HepG2 (cell line): ENCODE measurements around the gene GTF3A. TPM values are rescaled to one million over a fixed set of nuclear protein-coding genes. Genes with fewer than 3 reads are reported as not detected.

Experiments
- CHCHD3 ChIP-seq: sonication (generic); formaldehyde crosslinking; IDR thresholded peaks from 2 replicates; pipeline ENCODE4 v1.8.0; 2022; ENCODE audit warnings: mild to moderate bottlenecking, missing genetic modification reagents, moderate library complexity
- CTCF ChIP-seq: sonication (generic); formaldehyde crosslinking; IDR thresholded peaks from 2 replicates; pipeline ENCODE4 v1.5.0; 2020; ENCODE audit warnings: mild to moderate bottlenecking, missing genetic modification reagents, moderate library complexity
- NR2F1 ChIP-seq, 2 experiments: fragments of 450-650 bp in 1 of 2; formaldehyde crosslinking in 1 of 2; IDR thresholded peaks; 2 replicates each; pipeline versions ENCODE4 v1.5.0 to v1.6.1; 2016 to 2020; ENCODE audit warnings: mild to moderate bottlenecking in 1 of 2, missing compliant biosample characterization in 1 of 2, missing genetic modification reagents in 1 of 2, moderate library complexity in 1 of 2
- RNF2 ChIP-seq: fragments of 450-650 bp; conservative IDR thresholded peaks from 2 replicates; pipeline ENCODE4 v1.6.1; 2016; ENCODE audit warnings: low read depth
- SP140L ChIP-seq: sonication (generic); formaldehyde crosslinking; IDR thresholded peaks from 2 replicates; pipeline ENCODE4 v1.4.0; 2020; ENCODE audit warnings: missing genetic modification reagents, borderline replicate concordance
- STAG1 ChIP-seq: sonication (generic); formaldehyde crosslinking; IDR thresholded peaks from 2 replicates; pipeline ENCODE4 v1.4.0; 2020; ENCODE audit warnings: missing genetic modification reagents
- ZEB1 ChIP-seq: IDR thresholded peaks from 2 replicates; pipeline ENCODE4 v1.6.1; 2012; ENCODE audit warnings: mild to moderate bottlenecking, low read depth, inconsistent platforms; ENCODE audit not compliant: insufficient replicate concordance
- ZNF432 ChIP-seq: sonication (generic); formaldehyde crosslinking; IDR thresholded peaks from 2 replicates; pipeline ENCODE4 v1.5.0; 2020; ENCODE audit warnings: missing genetic modification reagents, mild to moderate bottlenecking, borderline replicate concordance
- polyA plus RNA-seq, 8 experiments: library from polyadenylated mRNA; depleted of rRNA in 3 of 8; stranded (reverse) in 7 of 8; unstranded in 1 of 8; fragments of >200 nt; fragmentation: Illumina TruSeq in 4 of 8; extraction: Trizol in 4 of 8; gene quantifications; 2 replicates each; pipeline versions ENCODE4 v1.2.1 to v1.2.3, GENCODE V29; 2011 to 2016; ENCODE audit warnings: low read depth in 4 of 8, missing spikeins in 1 of 8, mixed read lengths in 1 of 8; ENCODE audit not compliant: insufficient read depth in 1 of 8
- total RNA-seq, 5 experiments: library from RNA; depleted of rRNA; stranded (reverse); fragments of >200 nt; fragmentation: Illumina TruSeq; extraction: Trizol; gene quantifications; 2 replicates each; pipeline ENCODE4 v1.2.3, GENCODE V29; 2016; ENCODE audit warnings: low read depth in 1 of 5
- TF ChIP-seq, protein P1 (sequence below): sonication (generic); formaldehyde crosslinking; IDR thresholded peaks from 2 replicates; pipeline ENCODE4 v1.8.1; 2023; ENCODE audit warnings: mild to moderate bottlenecking, missing genetic modification reagents
- TF ChIP-seq, protein P2 (sequence below), 2 experiments: sonication (generic) in 1 of 2; formaldehyde crosslinking in 1 of 2; IDR thresholded peaks; 2 replicates each; pipeline versions ENCODE4 v1.4.0 to v1.6.1; 2018 to 2020; ENCODE audit warnings: missing genetic modification reagents in 2 of 2, borderline replicate concordance in 1 of 2, low read depth in 1 of 2, mild to moderate bottlenecking in 1 of 2, missing biosample characterization in 1 of 2

GTF3A gene
- total and polyA plus RNA-seq, 2 of the 13 experiments (the other 11 are each of a cell fraction or from before 2014, with no cell fraction given): 42.1 to 176 TPM

- TF ChIP-seq, protein P1, sequence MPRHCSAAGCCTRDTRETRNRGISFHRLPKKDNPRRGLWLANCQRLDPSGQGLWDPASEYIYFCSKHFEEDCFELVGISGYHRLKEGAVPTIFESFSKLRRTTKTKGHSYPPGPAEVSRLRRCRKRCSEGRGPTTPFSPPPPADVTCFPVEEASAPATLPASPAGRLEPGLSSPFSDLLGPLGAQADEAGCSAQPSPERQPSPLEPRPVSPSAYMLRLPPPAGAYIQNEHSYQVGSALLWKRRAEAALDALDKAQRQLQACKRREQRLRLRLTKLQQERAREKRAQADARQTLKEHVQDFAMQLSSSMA (CRISPR knock-in tag): no peak
- TF ChIP-seq, protein P2, sequence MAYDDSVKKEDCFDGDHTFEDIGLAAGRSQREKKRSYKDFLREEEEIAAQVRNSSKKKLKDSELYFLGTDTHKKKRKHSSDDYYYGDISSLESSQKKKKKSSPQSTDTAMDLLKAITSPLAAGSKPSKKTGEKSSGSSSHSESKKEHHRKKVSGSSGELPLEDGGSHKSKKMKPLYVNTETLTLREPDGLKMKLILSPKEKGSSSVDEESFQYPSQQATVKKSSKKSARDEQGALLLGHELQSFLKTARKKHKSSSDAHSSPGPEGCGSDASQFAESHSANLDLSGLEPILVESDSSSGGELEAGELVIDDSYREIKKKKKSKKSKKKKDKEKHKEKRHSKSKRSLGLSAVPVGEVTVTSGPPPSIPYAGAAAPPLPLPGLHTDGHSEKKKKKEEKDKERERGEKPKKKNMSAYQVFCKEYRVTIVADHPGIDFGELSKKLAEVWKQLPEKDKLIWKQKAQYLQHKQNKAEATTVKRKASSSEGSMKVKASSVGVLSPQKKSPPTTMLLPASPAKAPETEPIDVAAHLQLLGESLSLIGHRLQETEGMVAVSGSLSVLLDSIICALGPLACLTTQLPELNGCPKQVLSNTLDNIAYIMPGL (CRISPR knock-in tag; IDR thresholded peaks at IDR 0.05; ENCODE audit: borderline replicate concordance in 1 of 2, low read depth in 1 of 2): 0 out of 4 replicates have a peak, but pooled peaks of 1 of the 2 experiments have one; percentile 28
- TF ChIP-seq NR2F1 (CRISPR knock-in tag; IDR thresholded peaks at IDR 0.05) (no peak), SP140L (CRISPR knock-in tag) (no peak), CTCF (CRISPR knock-in tag) (peak; percentile 72), STAG1 (CRISPR knock-in tag) (peak; percentile 30), CHCHD3 (CRISPR knock-in tag) (no peak), ZEB1 (no peak), RNF2 (no peak), ZNF432 (CRISPR knock-in tag) (no peak)
These were observed 48.6 kb upstream of the GTF3A start (continued) for GRCh38 chr13:27375686-27376326.
